ENCODE data around the gene NDUFV2. TPM values are rescaled to one million over a fixed set of nuclear protein-coding genes. Genes with fewer than 3 reads are reported as not detected.

The NDUFV2 gene
- total RNA-seq, 4 donors from 2014 or later, result 96.5 to 150 (median 110) TPM

GRCh38 chr18:9067823-9068222 lies 34.7 kb upstream of the NDUFV2 start:
- TF ChIP-seq CTCF (IDR thresholded peaks at IDR 0.05) (no peak), POLR2A (IDR thresholded peaks at IDR 0.05) (no peak)
- Histone ChIP-seq H3K27ac (no peak overlapping the region), H3K36me3 (no peaks in the 10 kb centered on the region), H3K9me3 (no peaks in the 10 kb centered on the region), H3K4me1 (peaks cover 0 to 12% (median 9%) of the 10 kb centered on the region in 3 donors), H3K27me3 (no peaks in the 10 kb centered on the region), H3K4me3 (no peak overlapping the region)
- intact Hi-C loops (cut with DNase I), result loop anchor here (10.0 kb wide), 1 partner anchor 77 kb away; no protein-coding TSS in a partner anchor
- WGBS, 2 donors, result 65 to 70% methylated on average over 6 of the region's 6 CpGs
- no peak for DNase-seq

- Histone ChIP-seq H3K4me3 (no peak overlapping the region), H3K27me3 (no peaks in the 10 kb centered on the region), H3K36me3 (no peaks in the 10 kb centered on the region), H3K9me3 (no peaks in the 10 kb centered on the region), H3K4me1 (peaks cover 0 to 15% (median 13%) of the 10 kb centered on the region in 3 donors), H3K27ac (no peak overlapping the region)
- DNase-seq, result no peak
- intact Hi-C loops (cut with DNase I), result loop anchor here (10.0 kb wide), 1 partner anchor 76 kb away; no protein-coding TSS in a partner anchor
- TF ChIP-seq POLR2A (IDR thresholded peaks at IDR 0.05) (no peak), CTCF (IDR thresholded peaks at IDR 0.05) (no peak)
- WGBS, 2 donors, result 67 to 74% methylated on average over 2 of the region's 2 CpGs
These were observed 34.2 kb upstream of the NDUFV2 start for GRCh38 chr18:9068346-9068745.

- Histone ChIP-seq H3K27ac (peak overlapping the region in 2 of 4 donors; percentile 13 to 45), H3K4me1 (peaks cover 0 to 26% (median 21%) of the 10 kb centered on the region in 3 donors), H3K9me3 (no peaks in the 10 kb centered on the region), H3K4me3 (no peak overlapping the region), H3K27me3 (no peaks in the 10 kb centered on the region), H3K36me3 (no peaks in the 10 kb centered on the region)
- 35 to 37% methylated on average over 8 to 9 of the region's 9 CpGs for WGBS, 2 donors
- DNase-seq, result no peak
- intact Hi-C loops (cut with DNase I), result loop anchor here (10.0 kb wide), 1 partner anchor 75 kb away; no protein-coding TSS in a partner anchor
- TF ChIP-seq POLR2A (IDR thresholded peaks at IDR 0.05), result no peak
- no peak for TF ChIP-seq CTCF (IDR thresholded peaks at IDR 0.05)
These were observed 32.9 kb upstream of the NDUFV2 start for GRCh38 chr18:9069601-9070000.

- Histone ChIP-seq H3K27ac (no peak overlapping the region), H3K9me3 (no peaks in the 10 kb centered on the region), H3K4me3 (no peak overlapping the region), H3K27me3 (no peaks in the 10 kb centered on the region), H3K4me1 (peaks cover 0 to 26% (median 21%) of the 10 kb centered on the region in 3 donors), H3K36me3 (no peaks in the 10 kb centered on the region)
- WGBS, 2 donors, result 79 to 89% methylated on average over 2 to 5 of the region's 5 CpGs
- intact Hi-C loops (cut with DNase I), result no loop called here
- TF ChIP-seq CTCF (IDR thresholded peaks at IDR 0.05), result no peak
- no peak for TF ChIP-seq POLR2A (IDR thresholded peaks at IDR 0.05)
- DNase-seq, result no peak
These were observed 32.3 kb upstream of the NDUFV2 start for GRCh38 chr18:9070212-9070611.

GRCh38 chr18:9079818-9080528 lies 22.5 kb upstream of the NDUFV2 start:
- Histone ChIP-seq H3K36me3 (no peaks in the 10 kb centered on the region), H3K27ac (peak overlapping the region; percentile 30 to 64 (median 44)), H3K4me1 (peaks cover 0 to 50% (median 11%) of the 10 kb centered on the region in 3 donors), H3K4me3 (no peak overlapping the region), H3K9me3 (no peaks in the 10 kb centered on the region), H3K27me3 (no peaks in the 10 kb centered on the region)
- intact Hi-C loops (cut with DNase I), result no loop called here
- no peak for DNase-seq
- WGBS, 2 donors, result 61 to 66% methylated on average over 6 of the region's 6 CpGs
- TF ChIP-seq CTCF (IDR thresholded peaks at IDR 0.05) (no peak), POLR2A (IDR thresholded peaks at IDR 0.05) (no peak)

Data from esophagus squamous epithelium (tissue), 5 donors.